ENCODE data around the gene MTX1. TPM values are rescaled to one million over a fixed set of nuclear protein-coding genes. Genes with fewer than 3 reads are reported as not detected.

The MTX1 gene
- total RNA-seq, 1 experiment from 2014 or later, result 69.1 TPM

GRCh38 chr1:155167166-155168104 lies 41.1 kb upstream of the MTX1 start:
- Histone ChIP-seq H3K9ac (ENCODE audit: low read length) (peak overlapping the region; percentile 50), H3K27ac (ENCODE audit: low read depth, low read length) (peak overlapping the region; percentile 48), H2AFZ (ENCODE audit: low read depth, low read length, poor library complexity, severe bottlenecking) (peak overlapping the region; percentile 91)

More at GRCh38 chr1:155167166-155168104, 41.1 kb upstream of the MTX1 start:
- peak; percentile 47 for TF ChIP-seq TCF7L2 (IDR thresholded peaks at IDR 0.05; ENCODE audit: borderline replicate concordance, extremely low read depth, insufficient read depth, insufficient read length)
- no peak for TF ChIP-seq REST (IDR thresholded peaks at IDR 0.05; ENCODE audit: low read depth)
- no peak for TF ChIP-seq MAX (IDR thresholded peaks at IDR 0.05)
- TF ChIP-seq POLR2AphosphoS5 (IDR thresholded peaks at IDR 0.05; ENCODE audit: low read depth, low read length), result peak; percentile 52; the same call in 1 of the 2 replicates
- peak in 2 of 3 experiments; percentile 88 to 95; a peak in 4 of 6 replicates for TF ChIP-seq CTCF (IDR thresholded peaks at IDR 0.05 in 2 of 3, conservative IDR thresholded peaks at IDR 0.05 in 1 of 3; ENCODE audit: borderline replicate concordance in 1 of 3, insufficient read depth in 1 of 3, low read depth in 2 of 3, low read length in 2 of 3)
- no peak for TF ChIP-seq RAD21 (IDR thresholded peaks at IDR 0.05; ENCODE audit: low read depth)
- Histone ChIP-seq H3K27me3 (ENCODE audit: insufficient read depth, low read length) (no peaks in the 10 kb centered on the region), H3K36me3 (ENCODE audit: control insufficient read depth in 1 of 2, insufficient read depth in 2 of 2, low read length in 2 of 2) (peaks cover 2 to 7% of the 10 kb centered on the region in 2 experiments; a peak in 3 of 4 replicates), H3K4me2 (ENCODE audit: low read length) (peak overlapping the region; percentile 94), H3K4me1 (ENCODE audit: control insufficient read depth in 1 of 2, insufficient read depth in 2 of 2, low read length in 2 of 2) (peaks cover 9 to 19% of the 10 kb centered on the region in 2 experiments; a peak in 2 of 4 replicates), H3K9me2 (ENCODE audit: insufficient read depth) (no peaks in the 10 kb centered on the region), H4K20me1 (ENCODE audit: insufficient read depth) (no peaks in the 10 kb centered on the region), H3K9me3 (ENCODE audit: control insufficient read depth in 1 of 2, insufficient read depth in 1 of 2, low read depth in 1 of 2, low read length in 2 of 2) (no peaks in the 10 kb centered on the region), H3K4me3 (replicated peaks in 1 of 2; ENCODE audit: low read depth in 1 of 2, low read length in 2 of 2) (peak overlapping the region; percentile 41 to 59), H3K79me2 (ENCODE audit: insufficient read depth, low read length) (peaks cover 19% of the 10 kb centered on the region)
- ChIA-PET POLR2A (interaction anchor here (0.8 to 1.5 kb wide), 4 partner anchors 13 to 92 kb away, joined by 3 to 7 read pairs (median 5); no protein-coding TSS in a partner anchor), RAD21 (ENCODE audit: low non-redundant PET in 1 of 2, low total read pairs in 2 of 2, uncharacterized antibody in 2 of 2, unreplicated experiment in 2 of 2) (interaction anchor here (0.6 to 1.7 kb wide), 10 partner anchors 27 to 82 kb away, joined by 3 to 35 read pairs (median 6); partner anchors contain the start of genes DPM3 (in 1 of the 2) and SLC50A1 (in 1 of the 2)), CTCF (interaction anchor here (0.6 to 3.1 kb wide), 33 partner anchors 9 to 166 kb away, joined by 3 to 163 read pairs (median 4); partner anchors contain the start of genes ADAM15, DPM3, EFNA3 and EFNA4)
- DNase-seq (ENCODE audit: low read depth, low spot score) (peak; percentile 89), ATAC-seq (peak; percentile 88)
- intact Hi-C loops (cut with micrococcal nuclease), result loop anchor here (1.0 to 5.0 kb wide), 3 partner anchors 33 to 76 kb away; partner anchors contain the start of gene SLC50A1
- BruUV-seq (replicated peaks), result no TSS peak
